DND-41 (cell line): Measurements from ENCODE around the gene IGFLR1.
"Not testable (repeated sequence)": the region's sequence is repeated elsewhere in the genome, so short reads cannot be mapped to it uniquely, and the experiment has no call there.

Source experiments
- ATAC-seq: fragments of 200-7000 bp; cut with Tn5 transposase; 3 replicates; pipeline ENCODE4 v1.9.1; 2021; ENCODE audit warnings: low read depth; ENCODE audit not compliant: insufficient read depth
- DNase-seq: peaks from one replicate; pipeline ENCODE4 v3.0.0-alpha.2; 2020
- H2AFZ ChIP-seq: 2 replicates; pipeline ENCODE4 v1.6.0; 2012; ENCODE audit warnings: low read depth, low read length
- H3K27ac ChIP-seq: 2 replicates; pipeline ENCODE4 v1.5.1; 2012; ENCODE audit warnings: low read length, inconsistent platforms
- H3K27me3 ChIP-seq: fragments of 200-600 bp; sonication (generic); 2 replicates; pipeline ENCODE4 v1.6.0; 2012; ENCODE audit warnings: low read length, mild to moderate bottlenecking, inconsistent platforms; ENCODE audit not compliant: insufficient read depth, poor library complexity
- H3K36me3 ChIP-seq: 2 replicates; pipeline ENCODE4 v1.5.1; 2012; ENCODE audit warnings: low read length, inconsistent platforms; ENCODE audit not compliant: insufficient read depth
- H3K4me1 ChIP-seq: 2 replicates; pipeline ENCODE4 v1.5.1; 2012; ENCODE audit warnings: mild to moderate bottlenecking, low read length; ENCODE audit not compliant: insufficient read depth
- H3K4me2 ChIP-seq: 2 replicates; pipeline ENCODE4 v1.6.0; 2012; ENCODE audit warnings: mild to moderate bottlenecking, moderate library complexity, low read length, inconsistent platforms; ENCODE audit not compliant: insufficient read depth
- H3K4me3 ChIP-seq, 2 experiments: fragments of 200-600 bp in 1 of 2; shearing (Covaris generic) in 1 of 2; 2 replicates each; pipeline ENCODE4 v1.5.1; 2012 to 2016; ENCODE audit warnings: inconsistent platforms in 2 of 2, low read length in 2 of 2, mild to moderate bottlenecking in 2 of 2, low read depth in 1 of 2, moderate library complexity in 1 of 2
- H3K79me2 ChIP-seq: 2 replicates; pipeline ENCODE4 v1.6.0; 2012; ENCODE audit warnings: low read length, inconsistent platforms; ENCODE audit not compliant: insufficient read depth
- H3K9ac ChIP-seq: 2 replicates; pipeline ENCODE4 v1.6.0; 2012; ENCODE audit warnings: low read depth, mild to moderate bottlenecking, inconsistent platforms, low read length, moderate library complexity
- H3K9me3 ChIP-seq: 2 replicates; pipeline ENCODE4 v1.5.1; 2012; ENCODE audit warnings: low read length, moderate library complexity, mild to moderate bottlenecking, inconsistent platforms; ENCODE audit not compliant: insufficient read depth, severe bottlenecking
- H4K20me1 ChIP-seq: 2 replicates; pipeline ENCODE4 v1.6.0; 2012; ENCODE audit warnings: low read length; ENCODE audit not compliant: insufficient read depth
- EZH2 ChIP-seq: IDR thresholded peaks from 3 replicates; pipeline ENCODE4 v1.6.1; 2012; ENCODE audit warnings: borderline replicate concordance, low read depth, mild to moderate bottlenecking, moderate library complexity, low read length, inconsistent platforms; ENCODE audit not compliant: severe bottlenecking
- TF ChIP-seq, protein P1 (sequence below): IDR thresholded peaks from 2 replicates; pipeline ENCODE4 v1.5.1; 2012; ENCODE audit warnings: borderline replicate concordance, low read length, moderate library complexity, mild to moderate bottlenecking; ENCODE audit not compliant: poor library complexity, severe bottlenecking; ENCODE audit errors: extremely low read depth

The IGFLR1 gene

DNA sequence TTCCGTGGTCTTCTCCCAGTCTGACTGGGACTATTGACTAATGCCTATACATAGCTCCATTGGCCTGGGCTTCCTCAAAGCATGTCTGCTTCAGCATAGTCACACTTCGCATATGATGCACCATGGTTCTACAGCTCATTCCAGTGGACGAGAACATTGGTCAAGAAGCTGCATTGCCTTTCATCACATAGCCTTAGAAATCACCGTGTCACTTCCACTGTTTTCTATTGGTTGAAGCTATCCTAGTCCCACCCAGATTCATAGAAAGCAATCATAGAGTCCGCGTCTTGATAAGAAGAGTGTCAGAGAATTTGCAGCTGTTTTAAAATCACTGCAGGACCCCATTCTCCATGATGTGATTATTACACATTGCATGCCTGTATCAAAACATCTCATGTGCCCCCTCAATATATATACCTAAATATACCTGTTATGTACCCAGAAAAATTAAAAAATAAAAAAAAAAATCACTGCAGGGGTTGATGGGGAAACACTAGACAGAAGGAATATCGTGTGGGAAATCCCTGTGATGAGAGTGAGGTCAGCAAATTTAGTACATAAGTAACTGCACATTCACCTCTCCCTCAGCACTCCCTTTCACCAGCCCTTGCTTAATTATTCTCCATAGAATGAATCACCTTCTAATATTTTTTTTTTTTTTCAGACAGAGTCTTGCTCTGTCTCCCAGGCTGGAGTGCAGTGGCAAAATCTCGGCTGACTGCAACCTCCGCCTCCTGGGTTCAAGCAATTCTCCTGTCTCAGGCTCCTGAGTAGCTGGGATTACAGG, 31.0 kb upstream of the IGFLR1 start:
- ATAC-seq: no peak
- H3K27ac ChIP-seq: no peak overlapping the region
- peaks cover 26% of the 10 kb centered on the region for H3K79me2 ChIP-seq
- no peaks in the 10 kb centered on the region for H3K27me3 ChIP-seq
- DNase-seq: no peak
- no peak overlapping the region for H3K9ac ChIP-seq
- H3K9me3 ChIP-seq: no peaks in the 10 kb centered on the region
- H3K4me1 ChIP-seq: peaks cover 28% of the 10 kb centered on the region
- no peak overlapping the region for H3K4me2 ChIP-seq
- no peak overlapping the region for H3K4me3 ChIP-seq
- TF ChIP-seq, protein P1, sequence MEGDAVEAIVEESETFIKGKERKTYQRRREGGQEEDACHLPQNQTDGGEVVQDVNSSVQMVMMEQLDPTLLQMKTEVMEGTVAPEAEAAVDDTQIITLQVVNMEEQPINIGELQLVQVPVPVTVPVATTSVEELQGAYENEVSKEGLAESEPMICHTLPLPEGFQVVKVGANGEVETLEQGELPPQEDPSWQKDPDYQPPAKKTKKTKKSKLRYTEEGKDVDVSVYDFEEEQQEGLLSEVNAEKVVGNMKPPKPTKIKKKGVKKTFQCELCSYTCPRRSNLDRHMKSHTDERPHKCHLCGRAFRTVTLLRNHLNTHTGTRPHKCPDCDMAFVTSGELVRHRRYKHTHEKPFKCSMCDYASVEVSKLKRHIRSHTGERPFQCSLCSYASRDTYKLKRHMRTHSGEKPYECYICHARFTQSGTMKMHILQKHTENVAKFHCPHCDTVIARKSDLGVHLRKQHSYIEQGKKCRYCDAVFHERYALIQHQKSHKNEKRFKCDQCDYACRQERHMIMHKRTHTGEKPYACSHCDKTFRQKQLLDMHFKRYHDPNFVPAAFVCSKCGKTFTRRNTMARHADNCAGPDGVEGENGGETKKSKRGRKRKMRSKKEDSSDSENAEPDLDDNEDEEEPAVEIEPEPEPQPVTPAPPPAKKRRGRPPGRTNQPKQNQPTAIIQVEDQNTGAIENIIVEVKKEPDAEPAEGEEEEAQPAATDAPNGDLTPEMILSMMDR: no peak
- TF ChIP-seq EZH2: no peak
- H4K20me1 ChIP-seq: peaks cover 24% of the 10 kb centered on the region; the same call in 1 of the 2 replicates
- no peak overlapping the region for H2AFZ ChIP-seq
- peaks cover 21% of the 10 kb centered on the region for H3K36me3 ChIP-seq

DNA sequence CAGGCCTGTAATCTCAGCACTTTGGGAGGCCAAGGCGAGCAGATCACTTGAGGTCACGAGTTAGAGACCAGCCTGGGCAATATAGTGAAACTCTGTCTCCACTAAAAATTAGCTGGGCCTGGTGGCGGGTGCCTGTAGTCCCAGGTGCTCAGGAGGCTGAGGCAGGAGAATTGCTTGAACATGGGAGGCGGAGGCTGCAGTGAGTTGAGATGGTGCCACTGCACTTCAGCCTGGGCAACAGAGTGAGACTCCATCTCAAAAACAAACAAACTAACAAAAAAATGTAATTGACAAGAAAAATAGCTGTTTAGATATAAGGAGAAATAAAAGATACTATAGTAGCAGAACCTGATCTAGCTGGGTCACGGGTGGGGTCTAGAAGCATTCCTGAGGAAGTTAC, 30.1 kb upstream of the IGFLR1 start:
- H3K9ac ChIP-seq, H3K4me2 ChIP-seq, ATAC-seq, H3K27me3 ChIP-seq, DNase-seq, H3K9me3 ChIP-seq, H3K4me3 ChIP-seq, H2AFZ ChIP-seq, H3K27ac ChIP-seq: not testable (repeated sequence)
- peaks cover 18% of the 10 kb centered on the region for H4K20me1 ChIP-seq
- H3K4me1 ChIP-seq: peaks cover 21% of the 10 kb centered on the region
- H3K79me2 ChIP-seq: peaks cover 18% of the 10 kb centered on the region
- H3K36me3 ChIP-seq: peaks cover 21% of the 10 kb centered on the region

DNA sequence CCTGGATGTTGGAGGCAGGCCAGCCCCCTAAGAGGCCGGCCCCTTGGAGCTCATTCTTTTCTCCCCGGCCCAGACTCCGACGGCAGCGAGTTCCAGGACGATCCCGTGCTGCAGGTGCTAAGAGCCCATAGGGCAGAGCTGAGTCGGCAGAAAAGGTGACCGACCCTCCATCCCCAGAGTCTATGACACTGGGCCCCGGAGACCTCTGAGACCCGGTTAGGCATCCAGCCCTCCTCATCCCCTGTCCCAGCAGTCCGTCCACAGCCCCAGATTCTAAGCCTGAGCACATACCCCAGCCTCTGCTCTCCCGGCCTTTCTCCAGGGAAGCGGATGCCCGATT, 25.8 kb upstream of the IGFLR1 start:
- TF ChIP-seq EZH2: no peak
- TF ChIP-seq, protein P1: no peak
- H3K27ac ChIP-seq: no peak overlapping the region
- H3K9ac ChIP-seq: no peak overlapping the region
- H3K27me3 ChIP-seq: no peaks in the 10 kb centered on the region
- peaks cover 13% of the 10 kb centered on the region for H4K20me1 ChIP-seq
- H3K79me2 ChIP-seq: no peaks in the 10 kb centered on the region
- peaks cover 51% of the 10 kb centered on the region for H3K36me3 ChIP-seq
- no peak overlapping the region for H2AFZ ChIP-seq
- no peaks in the 10 kb centered on the region for H3K9me3 ChIP-seq
- no peak overlapping the region for H3K4me2 ChIP-seq
- ATAC-seq: no peak
- H3K4me3 ChIP-seq: no peak overlapping the region
- DNase-seq: no peak
- no peaks in the 10 kb centered on the region for H3K4me1 ChIP-seq

DNA sequence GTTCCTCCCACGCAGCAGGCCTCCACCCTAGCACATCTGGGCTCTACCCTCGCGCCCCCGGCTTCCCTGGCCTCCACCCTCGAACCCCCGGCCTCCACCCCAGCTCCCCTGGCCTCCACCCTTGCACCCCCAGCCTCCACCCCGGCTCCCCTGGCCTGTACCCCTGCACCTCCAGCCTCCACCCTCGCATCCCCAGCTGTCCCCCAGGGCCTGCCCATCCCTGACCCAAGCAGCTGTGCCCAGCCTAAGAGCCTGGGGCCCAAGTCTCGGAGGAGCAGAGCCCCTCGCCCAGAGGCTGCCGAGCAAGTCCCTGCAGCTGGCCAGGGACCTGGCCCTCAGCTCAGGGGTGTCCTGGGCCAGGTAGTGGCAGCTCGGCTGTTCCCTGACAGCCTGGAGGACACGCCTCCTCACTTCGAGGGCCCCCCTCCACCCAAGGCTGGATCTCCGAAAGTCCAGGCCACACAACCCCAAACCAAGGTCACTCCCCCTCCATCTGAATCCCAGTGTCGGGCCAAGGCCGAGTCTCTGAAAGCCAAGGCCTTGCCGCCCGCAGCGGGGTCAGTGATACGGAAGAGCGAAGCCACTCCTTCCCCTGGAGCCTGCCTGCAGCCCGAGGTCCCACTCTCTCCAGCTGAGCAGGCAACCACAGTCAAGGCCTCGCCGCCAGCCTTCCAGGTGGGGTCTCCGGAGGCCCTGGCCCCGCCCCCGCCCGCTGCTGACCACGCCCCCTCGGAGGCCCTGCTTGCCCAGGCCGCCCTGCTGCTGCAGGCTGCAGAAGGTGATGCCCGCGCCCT, 25.2 kb upstream of the IGFLR1 start:
- ATAC-seq: no peak
- H3K4me2 ChIP-seq: no peak overlapping the region
- no peaks in the 10 kb centered on the region for H3K9me3 ChIP-seq
- no peaks in the 10 kb centered on the region for H3K27me3 ChIP-seq
- H2AFZ ChIP-seq: no peak overlapping the region
- H3K9ac ChIP-seq: no peak overlapping the region
- H4K20me1 ChIP-seq: peaks cover 13% of the 10 kb centered on the region
- no peak for DNase-seq
- TF ChIP-seq, protein P1: no peak
- no peak for TF ChIP-seq EZH2
- H3K36me3 ChIP-seq: peaks cover 51% of the 10 kb centered on the region
- H3K4me3 ChIP-seq: no peak overlapping the region
- no peaks in the 10 kb centered on the region for H3K4me1 ChIP-seq
- H3K79me2 ChIP-seq: no peaks in the 10 kb centered on the region
- H3K27ac ChIP-seq: no peak overlapping the region
